ENCODE measurements around the gene BRIX1.

- TF ChIP-seq POLR2A (IDR thresholded peaks at IDR 0.05; ENCODE audit: low read length) (no peak), GATA1 (IDR thresholded peaks at IDR 0.05; ENCODE audit: low read depth, low read length) (no peak)
Observed at GRCh38 chr5:34915856-34916192, 313 bp downstream of the BRIX1 start.

All from erythroblast (primary cell).